Measurements from ENCODE around the gene SLC26A5.

The SLC26A5 gene

GRCh38 chr7:103398483-103399127 lies 47.4 kb downstream of the SLC26A5 start:
- no peak for DNase-seq

GRCh38 chr7:103396471-103396870 lies 49.5 kb downstream of the SLC26A5 start:
- no peak for DNase-seq

- no peak for DNase-seq
Measured at GRCh38 chr7:103395071-103395470, 50.9 kb downstream of the SLC26A5 start.

GRCh38 chr7:103394566-103394965 lies 51.4 kb downstream of the SLC26A5 start:
- DNase-seq, result no peak

GRCh38 chr7:103391976-103392375 lies 54.0 kb downstream of the SLC26A5 start:
- DNase-seq, result no peak

GRCh38 chr7:103391150-103391549 lies 54.9 kb downstream of the SLC26A5 start:
- no peak for DNase-seq

GRCh38 chr7:103389263-103389662 lies 56.7 kb downstream of the SLC26A5 start:
- DNase-seq, result no peak

- DNase-seq, result no peak
Measured at GRCh38 chr7:103388469-103389140, 57.4 kb downstream of the SLC26A5 start.

- DNase-seq, result no peak
Measured at GRCh38 chr7:103387242-103387641, 58.8 kb downstream of the SLC26A5 start.

GRCh38 chr7:103382032-103382402 lies 64.0 kb downstream of the SLC26A5 start:
- DNase-seq, result no peak

- no peak for DNase-seq
Measured at GRCh38 chr7:103381280-103382031, 64.6 kb downstream of the SLC26A5 start.

- no peak for DNase-seq
Measured at GRCh38 chr7:103380395-103381191, 65.4 kb downstream of the SLC26A5 start.

GRCh38 chr7:103379270-103379975 lies 66.6 kb downstream of the SLC26A5 start:
- DNase-seq, result no peak

GRCh38 chr7:103373866-103374643 lies 72.0 kb downstream of the SLC26A5 start:
- no peak for DNase-seq

GRCh38 chr7:103369432-103369831 lies 76.6 kb downstream of the SLC26A5 start:
- no peak for DNase-seq

- no peak for DNase-seq
Measured at GRCh38 chr7:103349805-103350204, 96.2 kb downstream of the SLC26A5 start.

GRCh38 chr7:103348959-103349358 lies 97.0 kb downstream of the SLC26A5 start:
- DNase-seq, result no peak

GRCh38 chr7:103348452-103348851 lies 97.6 kb downstream of the SLC26A5 start:
- DNase-seq, result no peak

GRCh38 chr7:103347507-103348267 lies 98.3 kb downstream of the SLC26A5 start, which contains the start of gene PSMC2:
Gene PSMC2 (plus strand): TSS chr7:103347643. CDS start chr7:103347712, 69 bp downstream.
- peak; percentile 67 for DNase-seq

GRCh38 chr7:103346396-103346795 lies 99.6 kb downstream of the SLC26A5 start:
- no peak for DNase-seq

Measured in amniotic stem cell (primary cell).